Progenitor cell of endocrine pancreas (in vitro differentiated cells): ENCODE results near the gene EVA1A. TPM values are rescaled to one million over a fixed set of nuclear protein-coding genes. Genes with fewer than 3 reads are reported as not detected.

Source experiments
- DNase-seq: peaks from one replicate; pipeline ENCODE4 v3.0.0; 2021; ENCODE audit warnings: low spot score; ENCODE audit not compliant: unreplicated experiment
- H3K27ac Mint-ChIP-seq: 2 replicates; pipeline ENCODE4 v1.8.0; 2021; ENCODE audit warnings: mild to moderate bottlenecking, moderate library complexity, mixed read lengths
- H3K27me3 Mint-ChIP-seq: 2 replicates; pipeline ENCODE4 v1.8.0; 2021; ENCODE audit warnings: mixed read lengths
- H3K36me3 Mint-ChIP-seq: 2 replicates; pipeline ENCODE4 v1.8.0; 2022; ENCODE audit warnings: mixed read lengths; ENCODE audit not compliant: insufficient read depth
- H3K4me1 Mint-ChIP-seq: 2 replicates; pipeline ENCODE4 v1.8.0; 2021; ENCODE audit warnings: low read depth, mixed read lengths
- H3K4me3 Mint-ChIP-seq: 2 replicates; pipeline ENCODE4 v1.8.0; 2021; ENCODE audit warnings: low read depth, mild to moderate bottlenecking, moderate library complexity, mixed read lengths
- H3K9me3 Mint-ChIP-seq: 2 replicates; pipeline ENCODE4 v1.8.0; 2021; ENCODE audit warnings: low read depth, mixed read lengths
- total RNA-seq: library from RNA; stranded (reverse); gene quantifications from 2 replicates; pipeline ENCODE4 v1.2.1, GENCODE V29; 2021
- TF ChIP-seq, protein P1 (sequence below): fragments of 200-600 bp; sonication (generic); IDR thresholded peaks from one replicate; pipeline ENCODE4 v1.5.0; 2021; ENCODE audit warnings: antibody characterized with exemption, mild to moderate bottlenecking; ENCODE audit not compliant: unreplicated experiment

Gene EVA1A
- total RNA-seq, 1 donor from 2014 or later = 10.9 TPM

DNA sequence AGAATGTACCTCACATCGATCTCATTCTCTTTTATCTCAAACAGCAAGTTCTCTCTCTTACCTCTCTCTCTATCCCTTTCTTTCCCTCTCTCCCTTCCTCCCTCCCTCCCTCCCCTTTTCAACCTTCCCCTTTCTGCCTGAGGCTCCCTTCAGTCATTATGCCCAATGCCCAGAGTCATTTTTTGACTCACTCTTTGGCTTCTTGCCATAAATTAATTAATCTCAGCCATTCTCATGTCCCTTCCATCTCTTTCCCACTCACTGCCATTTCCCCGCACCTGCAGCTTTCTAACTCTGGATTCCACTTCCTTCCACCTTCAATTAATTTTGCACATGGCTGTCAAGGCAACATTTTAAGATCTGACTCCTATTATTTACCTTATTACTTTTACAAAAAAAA lies 60.1 kb downstream of the EVA1A start:
- TF ChIP-seq, protein P1, sequence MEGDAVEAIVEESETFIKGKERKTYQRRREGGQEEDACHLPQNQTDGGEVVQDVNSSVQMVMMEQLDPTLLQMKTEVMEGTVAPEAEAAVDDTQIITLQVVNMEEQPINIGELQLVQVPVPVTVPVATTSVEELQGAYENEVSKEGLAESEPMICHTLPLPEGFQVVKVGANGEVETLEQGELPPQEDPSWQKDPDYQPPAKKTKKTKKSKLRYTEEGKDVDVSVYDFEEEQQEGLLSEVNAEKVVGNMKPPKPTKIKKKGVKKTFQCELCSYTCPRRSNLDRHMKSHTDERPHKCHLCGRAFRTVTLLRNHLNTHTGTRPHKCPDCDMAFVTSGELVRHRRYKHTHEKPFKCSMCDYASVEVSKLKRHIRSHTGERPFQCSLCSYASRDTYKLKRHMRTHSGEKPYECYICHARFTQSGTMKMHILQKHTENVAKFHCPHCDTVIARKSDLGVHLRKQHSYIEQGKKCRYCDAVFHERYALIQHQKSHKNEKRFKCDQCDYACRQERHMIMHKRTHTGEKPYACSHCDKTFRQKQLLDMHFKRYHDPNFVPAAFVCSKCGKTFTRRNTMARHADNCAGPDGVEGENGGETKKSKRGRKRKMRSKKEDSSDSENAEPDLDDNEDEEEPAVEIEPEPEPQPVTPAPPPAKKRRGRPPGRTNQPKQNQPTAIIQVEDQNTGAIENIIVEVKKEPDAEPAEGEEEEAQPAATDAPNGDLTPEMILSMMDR = no peak
- Mint-ChIP-seq H3K9me3 (no peaks in the 10 kb centered on the region), H3K27me3 (no peaks in the 10 kb centered on the region), H3K4me3 (no peak overlapping the region), H3K36me3 (no peaks in the 10 kb centered on the region), H3K4me1 (peaks cover 10% of the 10 kb centered on the region), H3K27ac (no peak overlapping the region)
- no peak for DNase-seq

DNA sequence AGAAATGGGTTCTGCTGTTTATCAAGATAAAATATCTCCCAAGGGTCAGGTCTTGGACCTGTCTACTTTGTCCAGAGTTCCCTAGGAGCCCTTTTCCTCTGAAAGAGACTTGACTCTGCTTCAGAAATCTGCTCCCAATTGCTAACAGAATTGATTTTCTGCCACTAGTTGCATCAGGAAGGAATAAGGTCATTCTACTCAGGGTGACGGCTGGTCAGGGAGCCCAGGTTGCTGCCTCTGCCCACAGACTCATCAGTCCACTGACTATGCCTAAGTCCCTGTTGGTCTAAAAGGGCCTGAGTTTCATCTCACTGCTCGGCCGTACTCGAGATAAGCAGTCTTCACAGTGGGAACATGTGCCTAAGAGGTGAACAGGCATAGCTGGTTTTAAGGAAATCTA lies 61.2 kb downstream of the EVA1A start:
- H3K4me1 Mint-ChIP-seq = peaks cover 10% of the 10 kb centered on the region

DNA sequence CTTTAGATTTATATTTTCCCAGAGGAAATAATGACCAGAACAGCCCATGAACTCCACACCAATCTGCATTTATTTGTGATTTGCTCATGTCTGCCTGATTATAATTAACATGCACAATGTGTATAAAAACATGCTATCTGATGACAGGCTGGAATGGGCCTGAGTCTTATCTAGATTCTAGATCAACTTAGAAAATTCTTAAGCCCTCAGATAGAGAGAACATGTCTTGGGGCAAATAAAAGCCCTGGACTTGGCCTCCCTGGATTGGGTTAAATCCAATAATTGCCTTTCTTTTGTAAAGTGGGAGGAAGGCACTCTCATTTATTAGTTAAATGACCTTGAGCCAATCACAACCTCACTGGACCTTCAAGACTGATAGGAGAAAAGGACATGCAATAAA lies 61.8 kb downstream of the EVA1A start:
- Mint-ChIP-seq H3K4me3 (no peak overlapping the region), H3K27ac (no peak overlapping the region), H3K9me3 (no peaks in the 10 kb centered on the region), H3K27me3 (no peaks in the 10 kb centered on the region), H3K36me3 (no peaks in the 10 kb centered on the region), H3K4me1 (peaks cover 10% of the 10 kb centered on the region)
- TF ChIP-seq, protein P1 = no peak
- no peak for DNase-seq

More for the DNA sequence above, 61.2 kb downstream of the EVA1A start:
- Mint-ChIP-seq H3K36me3 (no peaks in the 10 kb centered on the region), H3K27me3 (no peaks in the 10 kb centered on the region), H3K4me3 (no peak overlapping the region), H3K27ac (no peak overlapping the region), H3K9me3 (no peaks in the 10 kb centered on the region)
- TF ChIP-seq, protein P1 = no peak
- no peak for DNase-seq

DNA sequence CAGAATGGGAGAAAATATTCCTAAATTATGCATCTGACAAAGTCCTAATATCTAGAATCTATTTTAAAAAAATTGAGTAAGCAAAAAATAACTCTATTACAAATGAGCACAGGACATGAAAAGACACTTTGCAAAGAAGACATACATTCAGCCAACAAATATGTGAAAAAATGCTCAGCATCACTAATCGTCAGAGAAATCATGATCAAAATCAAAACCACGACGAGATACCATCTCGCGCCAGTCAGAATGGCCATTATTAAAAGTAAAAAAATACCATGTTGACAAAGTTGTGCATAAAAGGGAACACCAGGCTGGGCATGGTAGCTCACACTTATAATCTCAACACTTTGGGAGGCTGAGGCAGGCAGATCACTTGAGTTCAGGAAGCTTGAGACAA lies 63.5 kb downstream of the EVA1A start:
- TF ChIP-seq, protein P1 = no peak
- DNase-seq = no peak
- Mint-ChIP-seq H3K27me3 (no peaks in the 10 kb centered on the region), H3K9me3 (no peaks in the 10 kb centered on the region), H3K27ac (no peak overlapping the region), H3K36me3 (peaks cover 1% of the 10 kb centered on the region), H3K4me3 (no peak overlapping the region), H3K4me1 (peaks cover 10% of the 10 kb centered on the region)

DNA sequence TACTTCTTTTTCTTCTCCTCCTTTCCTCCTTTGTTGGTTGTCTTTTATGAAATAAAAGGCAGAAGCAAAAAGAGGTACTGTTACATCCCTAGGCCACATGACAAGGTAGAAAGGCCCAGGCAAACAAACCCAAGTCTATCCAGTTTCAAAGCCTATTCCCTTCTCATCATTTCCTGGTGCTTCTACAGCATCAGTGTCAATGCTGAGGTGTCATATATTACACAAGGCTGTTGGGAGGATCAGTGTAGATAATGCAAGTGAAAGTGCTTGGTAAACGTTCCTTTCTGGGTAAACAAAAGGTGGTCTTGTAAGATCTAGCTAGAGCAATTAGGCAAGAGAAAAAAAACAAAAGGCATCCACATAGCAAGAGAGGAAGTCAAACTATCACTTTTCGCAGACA lies 64.9 kb downstream of the EVA1A start:
- Mint-ChIP-seq H3K4me1 (peaks cover 10% of the 10 kb centered on the region), H3K36me3 (peaks cover 1% of the 10 kb centered on the region), H3K27ac (no peak overlapping the region), H3K4me3 (no peak overlapping the region), H3K27me3 (no peaks in the 10 kb centered on the region), H3K9me3 (no peaks in the 10 kb centered on the region)
- TF ChIP-seq, protein P1 = no peak
- DNase-seq = no peak
